Ishikawa (cell line): ENCODE data around the gene GLS2.

Source experiments
- CEBPB ChIP-seq: IDR thresholded peaks from 2 replicates; pipeline ENCODE4 v1.6.1; 2012
- CREB1 ChIP-seq: IDR thresholded peaks from 2 replicates; pipeline ENCODE4 v1.6.1; 2012; ENCODE audit warnings: low read depth
- EGR1 ChIP-seq: IDR thresholded peaks from 2 replicates; pipeline ENCODE4 v1.6.1; 2012
- EP300 ChIP-seq: IDR thresholded peaks from 2 replicates; pipeline ENCODE4 v1.6.1; 2012; ENCODE audit warnings: borderline replicate concordance
- FOXM1 ChIP-seq: IDR thresholded peaks from 2 replicates; pipeline ENCODE4 v1.6.1; 2012; ENCODE audit warnings: low read depth, borderline replicate concordance
- NFIC ChIP-seq: IDR thresholded peaks from 2 replicates; pipeline ENCODE4 v1.6.1; 2012
- RAD21 ChIP-seq: IDR thresholded peaks from 2 replicates; pipeline ENCODE4 v1.6.1; 2012; ENCODE audit warnings: low read depth
- TAF1 ChIP-seq: IDR thresholded peaks from 2 replicates; pipeline ENCODE4 v1.6.1; 2012; ENCODE audit warnings: low read depth, mild to moderate bottlenecking
- TCF12 ChIP-seq: IDR thresholded peaks from 2 replicates; pipeline ENCODE4 v1.6.1; 2012; ENCODE audit warnings: low read depth
- TEAD4 ChIP-seq: IDR thresholded peaks from 2 replicates; pipeline ENCODE4 v1.6.1; 2012
- YY1 ChIP-seq: IDR thresholded peaks from 2 replicates; pipeline ENCODE4 v1.6.1; 2012; ENCODE audit warnings: low read depth
- ZBTB7A ChIP-seq: IDR thresholded peaks from 2 replicates; pipeline ENCODE4 v1.6.1; 2012; ENCODE audit warnings: low read depth
- TF ChIP-seq, protein P1 (sequence below): IDR thresholded peaks from 2 replicates; pipeline ENCODE4 v1.6.1; 2012
- TF ChIP-seq, protein P2 (sequence below): IDR thresholded peaks from 2 replicates; pipeline ENCODE4 v1.6.1; 2012
- TF ChIP-seq, protein P3 (sequence below): IDR thresholded peaks from 2 replicates; pipeline ENCODE4 v1.6.1; 2012; ENCODE audit warnings: low read depth, mild to moderate bottlenecking

The GLS2 gene

DNA sequence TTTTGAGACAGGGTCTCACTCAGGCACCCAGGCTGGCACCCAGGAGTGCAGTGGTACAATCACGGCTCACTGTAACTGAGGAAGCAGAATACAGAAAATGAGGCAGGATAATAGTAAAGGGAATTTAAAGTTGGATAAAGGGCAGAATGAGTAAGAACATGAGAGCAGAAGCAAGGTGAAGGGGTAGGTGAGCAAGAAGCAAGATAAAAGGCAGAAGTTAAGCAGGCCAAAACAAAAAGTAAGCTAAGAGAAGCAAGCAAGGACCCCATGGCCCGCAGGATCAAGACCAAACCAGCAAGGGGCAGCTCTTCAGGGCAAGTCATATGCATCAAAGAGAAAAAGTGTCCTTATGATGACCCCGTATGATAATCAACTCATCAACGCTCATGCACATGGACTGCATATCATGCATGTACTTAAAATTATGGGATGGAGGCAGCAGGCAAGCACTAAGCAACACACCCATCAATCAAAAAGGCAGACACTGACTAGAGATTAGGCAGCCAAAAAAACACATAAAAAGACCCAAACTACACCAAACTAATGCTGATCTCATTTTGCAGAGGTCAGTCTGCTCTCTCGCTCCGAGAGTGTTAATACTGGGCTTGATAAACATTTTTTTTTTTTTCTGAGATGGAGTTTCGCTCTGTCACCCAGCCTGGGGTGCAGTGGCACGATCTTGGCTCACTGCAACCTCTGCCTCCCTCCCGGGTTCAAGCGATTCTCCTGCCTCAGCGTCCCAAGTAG is 50.4 kb downstream of the GLS2 start:
- TF ChIP-seq, protein P1, sequence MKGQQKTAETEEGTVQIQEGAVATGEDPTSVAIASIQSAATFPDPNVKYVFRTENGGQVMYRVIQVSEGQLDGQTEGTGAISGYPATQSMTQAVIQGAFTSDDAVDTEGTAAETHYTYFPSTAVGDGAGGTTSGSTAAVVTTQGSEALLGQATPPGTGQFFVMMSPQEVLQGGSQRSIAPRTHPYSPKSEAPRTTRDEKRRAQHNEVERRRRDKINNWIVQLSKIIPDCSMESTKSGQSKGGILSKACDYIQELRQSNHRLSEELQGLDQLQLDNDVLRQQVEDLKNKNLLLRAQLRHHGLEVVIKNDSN: no peak
- TF ChIP-seq FOXM1 (no peak), ZBTB7A (no peak), YY1 (no peak), TCF12 (no peak), EGR1 (no peak), EP300 (no peak), RAD21 (no peak), NFIC (no peak)
- TF ChIP-seq, protein P2, sequence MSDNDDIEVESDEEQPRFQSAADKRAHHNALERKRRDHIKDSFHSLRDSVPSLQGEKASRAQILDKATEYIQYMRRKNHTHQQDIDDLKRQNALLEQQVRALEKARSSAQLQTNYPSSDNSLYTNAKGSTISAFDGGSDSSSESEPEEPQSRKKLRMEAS: no peak

DNA sequence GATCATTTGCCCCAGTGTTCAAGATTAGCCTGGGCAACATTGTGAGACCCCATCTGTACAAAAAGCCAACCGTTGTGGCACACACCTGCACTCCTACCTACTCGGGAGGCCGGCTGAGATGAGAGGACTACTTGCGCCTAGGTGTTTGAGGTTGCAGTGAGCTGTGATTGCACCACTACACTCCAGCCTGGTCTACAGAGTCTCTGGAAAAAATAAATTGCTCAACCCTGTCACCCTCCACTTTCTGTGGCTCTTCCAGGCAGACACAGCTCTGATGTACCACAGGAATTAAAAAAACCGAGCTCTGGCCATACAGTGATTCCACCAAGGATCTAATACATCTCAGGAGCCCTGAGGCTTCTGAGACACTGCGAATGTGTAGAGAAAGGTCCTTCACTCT is 53.1 kb downstream of the GLS2 start:
- no peak for TF ChIP-seq CREB1
- TF ChIP-seq FOXM1: no peak
- TF ChIP-seq ZBTB7A: no peak
- TF ChIP-seq EP300: no peak
- no peak for TF ChIP-seq RAD21
- TF ChIP-seq, protein P3, sequence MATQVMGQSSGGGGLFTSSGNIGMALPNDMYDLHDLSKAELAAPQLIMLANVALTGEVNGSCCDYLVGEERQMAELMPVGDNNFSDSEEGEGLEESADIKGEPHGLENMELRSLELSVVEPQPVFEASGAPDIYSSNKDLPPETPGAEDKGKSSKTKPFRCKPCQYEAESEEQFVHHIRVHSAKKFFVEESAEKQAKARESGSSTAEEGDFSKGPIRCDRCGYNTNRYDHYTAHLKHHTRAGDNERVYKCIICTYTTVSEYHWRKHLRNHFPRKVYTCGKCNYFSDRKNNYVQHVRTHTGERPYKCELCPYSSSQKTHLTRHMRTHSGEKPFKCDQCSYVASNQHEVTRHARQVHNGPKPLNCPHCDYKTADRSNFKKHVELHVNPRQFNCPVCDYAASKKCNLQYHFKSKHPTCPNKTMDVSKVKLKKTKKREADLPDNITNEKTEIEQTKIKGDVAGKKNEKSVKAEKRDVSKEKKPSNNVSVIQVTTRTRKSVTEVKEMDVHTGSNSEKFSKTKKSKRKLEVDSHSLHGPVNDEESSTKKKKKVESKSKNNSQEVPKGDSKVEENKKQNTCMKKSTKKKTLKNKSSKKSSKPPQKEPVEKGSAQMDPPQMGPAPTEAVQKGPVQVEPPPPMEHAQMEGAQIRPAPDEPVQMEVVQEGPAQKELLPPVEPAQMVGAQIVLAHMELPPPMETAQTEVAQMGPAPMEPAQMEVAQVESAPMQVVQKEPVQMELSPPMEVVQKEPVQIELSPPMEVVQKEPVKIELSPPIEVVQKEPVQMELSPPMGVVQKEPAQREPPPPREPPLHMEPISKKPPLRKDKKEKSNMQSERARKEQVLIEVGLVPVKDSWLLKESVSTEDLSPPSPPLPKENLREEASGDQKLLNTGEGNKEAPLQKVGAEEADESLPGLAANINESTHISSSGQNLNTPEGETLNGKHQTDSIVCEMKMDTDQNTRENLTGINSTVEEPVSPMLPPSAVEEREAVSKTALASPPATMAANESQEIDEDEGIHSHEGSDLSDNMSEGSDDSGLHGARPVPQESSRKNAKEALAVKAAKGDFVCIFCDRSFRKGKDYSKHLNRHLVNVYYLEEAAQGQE: no peak
- TF ChIP-seq, protein P2: no peak
- TF ChIP-seq TAF1: no peak
- TF ChIP-seq, protein P1: no peak
- TF ChIP-seq CEBPB: no peak
- TF ChIP-seq EGR1: no peak
- no peak for TF ChIP-seq TCF12
- no peak for TF ChIP-seq YY1
- TF ChIP-seq TEAD4: no peak
- TF ChIP-seq NFIC: no peak

DNA sequence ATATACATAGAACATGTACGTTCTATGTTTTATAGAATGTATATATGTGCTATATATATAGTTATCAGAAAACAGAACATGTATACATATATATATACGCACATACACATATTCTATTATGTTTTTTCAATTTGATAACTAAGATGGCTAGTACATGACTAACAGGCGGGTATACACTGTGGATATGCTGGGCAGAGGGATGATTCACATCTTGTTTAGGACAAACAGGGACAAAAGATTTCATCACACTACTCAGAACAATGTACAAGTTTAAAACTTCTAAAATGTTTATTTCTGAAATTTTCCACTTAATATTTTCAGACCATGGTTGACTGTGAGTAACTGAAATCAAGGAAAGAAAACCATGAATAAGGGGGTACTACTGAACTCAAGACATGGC is 56.1 kb downstream of the GLS2 start:
- TF ChIP-seq RAD21 (no peak), ZBTB7A (no peak), TCF12 (no peak), TEAD4 (no peak), CEBPB (no peak), EGR1 (no peak), NFIC (no peak), CREB1 (no peak), EP300 (no peak), FOXM1 (no peak)
- TF ChIP-seq, protein P1: no peak
- TF ChIP-seq, protein P2: no peak
- TF ChIP-seq, protein P3: no peak

DNA sequence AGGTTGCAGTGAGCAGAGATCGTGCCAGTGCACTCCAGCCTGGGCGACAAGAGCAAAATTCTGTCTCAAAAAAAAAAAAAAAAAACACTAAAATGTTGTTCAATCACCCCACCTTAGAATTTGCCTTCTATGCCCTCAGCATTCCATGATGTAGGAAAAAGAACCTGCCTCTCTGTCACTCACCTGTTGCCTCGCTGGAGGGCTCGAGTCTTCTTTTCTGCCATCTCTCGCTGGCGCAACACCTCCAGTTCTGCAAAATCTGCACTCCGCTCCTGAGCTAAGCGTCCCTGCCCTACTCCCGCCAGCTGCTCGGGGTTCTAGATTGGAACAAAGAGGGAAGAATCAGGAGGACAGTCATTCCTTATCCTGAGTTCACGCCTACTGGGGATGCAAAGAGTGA is 56.7 kb downstream of the GLS2 start:
- TF ChIP-seq, protein P3: no peak
- TF ChIP-seq, protein P2: no peak
- TF ChIP-seq ZBTB7A: no peak
